Measurements from ENCODE around the gene CDKAL1. TPM values are rescaled to one million over a fixed set of nuclear protein-coding genes. Genes with fewer than 3 reads are reported as not detected.

CDKAL1 gene
- total and polyA plus RNA-seq, 2 of the 8 experiments (the other 6 are each of a cell fraction or from before 2014, with no cell fraction given): 8.4 to 24.6 TPM

DNA sequence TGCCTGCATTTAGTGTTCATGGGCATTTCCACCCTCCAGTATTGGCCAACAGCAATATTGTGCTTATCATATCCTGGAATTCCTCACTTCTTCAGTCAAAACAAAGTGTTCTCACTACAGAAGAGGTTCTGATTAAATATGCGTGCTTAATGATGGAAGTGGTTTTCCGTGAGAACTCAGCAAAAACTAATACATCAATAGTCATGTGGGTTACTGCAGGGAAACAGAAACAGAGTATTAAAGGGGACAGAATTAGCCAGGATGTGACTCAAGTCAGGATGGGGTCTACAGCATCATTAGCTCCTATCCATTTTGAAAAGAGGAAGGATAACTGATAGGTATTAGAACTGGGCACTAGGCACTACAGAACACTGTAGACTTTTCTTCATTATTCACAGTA is 384.6 kb downstream of the CDKAL1 start:
- H4K91ac ChIP-seq (replicated peaks; ENCODE audit: insufficient read length, low read length): no peak overlapping the region
- DNase-seq (ENCODE audit: low read depth in 1 of 2, low spot score in 2 of 2): no peak
- no peak overlapping the region for H3K4me3 ChIP-seq (ENCODE audit: extremely low read depth in 1 of 4, insufficient read depth in 2 of 4, low read depth in 3 of 4, low read length in 4 of 4)
- H4K5ac ChIP-seq (ENCODE audit: insufficient read length, low read depth, low read length): no peak overlapping the region
- 90% methylated on average over 2 of the region's 2 CpGs; no CpG with 5 or more reads in 1 of the 2 experiments for whole genome bisulfite sequencing, 2 experiments (ENCODE audit: extremely low coverage in 1 of 2, insufficient coverage in 1 of 2, insufficient read length in 1 of 2, insufficient replicate concordance in 2 of 2, low coverage in 1 of 2, low lambda C conversion rate in 2 of 2, missing lambda C conversion rate in 1 of 2)
- no peak overlapping the region for H3K4ac ChIP-seq (replicated peaks; ENCODE audit: insufficient read length, low read depth, low read length)
- H3K27ac ChIP-seq (ENCODE audit: low read depth, low read length): no peak overlapping the region
- H3K79me1 ChIP-seq (ENCODE audit: low read depth, low read length): no peaks in the 10 kb centered on the region
- no peaks in the 10 kb centered on the region for H3K27me3 ChIP-seq (replicated peaks in 1 of 4; ENCODE audit: control insufficient read depth in 3 of 4, extremely low read depth in 1 of 4, insufficient read depth in 3 of 4, low read length in 3 of 4)
- ChIA-PET POLR2A (ENCODE audit: partially characterized antibody) (no interaction called here), CTCF (ENCODE audit: partially characterized antibody) (no interaction called here)
- no peaks in the 10 kb centered on the region for H3K79me2 ChIP-seq (ENCODE audit: control insufficient read depth in 1 of 2, insufficient read depth in 2 of 2, low read length in 2 of 2)
- H2BK20ac ChIP-seq (ENCODE audit: low read length): no peak overlapping the region
- no peak overlapping the region for H2AK5ac ChIP-seq (ENCODE audit: low read depth, low read length)
- H2BK5ac ChIP-seq (ENCODE audit: low read depth, low read length): no peak overlapping the region
- H3K56ac ChIP-seq (replicated peaks; ENCODE audit: insufficient read length, low read depth, low read length): no peak overlapping the region
- H3K14ac ChIP-seq (ENCODE audit: insufficient read length): no peak overlapping the region
- H2BK15ac ChIP-seq (ENCODE audit: low read length): no peak overlapping the region
- H4K8ac ChIP-seq (ENCODE audit: extremely low read depth, insufficient read depth, low read length): no peak overlapping the region
- H2BK12ac ChIP-seq (ENCODE audit: low read depth, low read length): no peak overlapping the region
- H3K23me2 ChIP-seq (ENCODE audit: low read depth, low read length): no peaks in the 10 kb centered on the region
- H3K36me3 ChIP-seq (ENCODE audit: control insufficient read depth in 2 of 4, insufficient read depth in 4 of 4, low read length in 3 of 4): no peaks in the 10 kb centered on the region
- no peak overlapping the region for H3K9ac ChIP-seq (replicated peaks in 1 of 4; ENCODE audit: extremely low read depth in 1 of 4, low read depth in 3 of 4, low read length in 3 of 4)
- no peak overlapping the region for H2BK120ac ChIP-seq (replicated peaks; ENCODE audit: low read depth, low read length)
- FAIRE-seq: no peak
- H3K23ac ChIP-seq (ENCODE audit: insufficient read length): no peak overlapping the region
- H3K4me2 ChIP-seq (ENCODE audit: insufficient read depth in 1 of 2, low read depth in 2 of 2, low read length in 2 of 2): no peak overlapping the region
- peaks cover 2 to 6% of the 10 kb centered on the region in 2 experiments; a peak in 2 of 4 replicates for H3K9me3 ChIP-seq (ENCODE audit: insufficient read depth in 2 of 2, low read depth in 1 of 2, low read length in 1 of 2)
- H3K18ac ChIP-seq (ENCODE audit: extremely low read depth, low read length): no peak overlapping the region
- H3K4me1 ChIP-seq (replicated peaks in 1 of 4; ENCODE audit: control insufficient read depth in 3 of 4, insufficient read depth in 4 of 4, low read length in 3 of 4): no peaks in the 10 kb centered on the region
- H2AFZ ChIP-seq (ENCODE audit: low read length): no peak overlapping the region
- H4K20me1 ChIP-seq (replicated peaks in 1 of 2; ENCODE audit: control insufficient read depth in 1 of 2, insufficient read depth in 2 of 2, low read length in 2 of 2): no peaks in the 10 kb centered on the region
- TF ChIP-seq RNF2 (IDR thresholded peaks at IDR 0.05; ENCODE audit: borderline replicate concordance, low read depth, low read length, missing control alignments, poor library complexity, severe bottlenecking): no peak
- no peak for TF ChIP-seq NANOG (IDR thresholded peaks at IDR 0.05; ENCODE audit: insufficient read depth, low read depth, low read length, poor library complexity, severe bottlenecking)
- no peak for TF ChIP-seq CEBPB (IDR thresholded peaks at IDR 0.05; ENCODE audit: low read depth, low read length)
- no peak for TF ChIP-seq TCF12 (IDR thresholded peaks at IDR 0.05; ENCODE audit: low read depth, low read length)
- TF ChIP-seq MAFK (IDR thresholded peaks at IDR 0.05; ENCODE audit: low read depth, low read length): no peak
- TF ChIP-seq CHD2 (IDR thresholded peaks at IDR 0.05; ENCODE audit: low read length): no peak
- TF ChIP-seq, protein P1, sequence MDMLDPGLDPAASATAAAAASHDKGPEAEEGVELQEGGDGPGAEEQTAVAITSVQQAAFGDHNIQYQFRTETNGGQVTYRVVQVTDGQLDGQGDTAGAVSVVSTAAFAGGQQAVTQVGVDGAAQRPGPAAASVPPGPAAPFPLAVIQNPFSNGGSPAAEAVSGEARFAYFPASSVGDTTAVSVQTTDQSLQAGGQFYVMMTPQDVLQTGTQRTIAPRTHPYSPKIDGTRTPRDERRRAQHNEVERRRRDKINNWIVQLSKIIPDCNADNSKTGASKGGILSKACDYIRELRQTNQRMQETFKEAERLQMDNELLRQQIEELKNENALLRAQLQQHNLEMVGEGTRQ (IDR thresholded peaks at IDR 0.05; ENCODE audit: low read length): no peak
- no peak for TF ChIP-seq EGR1 (IDR thresholded peaks at IDR 0.05; ENCODE audit: borderline replicate concordance, low read depth, low read length)
- no peak for TF ChIP-seq BACH1 (IDR thresholded peaks at IDR 0.05; ENCODE audit: low read length)
- TF ChIP-seq, protein P2, sequence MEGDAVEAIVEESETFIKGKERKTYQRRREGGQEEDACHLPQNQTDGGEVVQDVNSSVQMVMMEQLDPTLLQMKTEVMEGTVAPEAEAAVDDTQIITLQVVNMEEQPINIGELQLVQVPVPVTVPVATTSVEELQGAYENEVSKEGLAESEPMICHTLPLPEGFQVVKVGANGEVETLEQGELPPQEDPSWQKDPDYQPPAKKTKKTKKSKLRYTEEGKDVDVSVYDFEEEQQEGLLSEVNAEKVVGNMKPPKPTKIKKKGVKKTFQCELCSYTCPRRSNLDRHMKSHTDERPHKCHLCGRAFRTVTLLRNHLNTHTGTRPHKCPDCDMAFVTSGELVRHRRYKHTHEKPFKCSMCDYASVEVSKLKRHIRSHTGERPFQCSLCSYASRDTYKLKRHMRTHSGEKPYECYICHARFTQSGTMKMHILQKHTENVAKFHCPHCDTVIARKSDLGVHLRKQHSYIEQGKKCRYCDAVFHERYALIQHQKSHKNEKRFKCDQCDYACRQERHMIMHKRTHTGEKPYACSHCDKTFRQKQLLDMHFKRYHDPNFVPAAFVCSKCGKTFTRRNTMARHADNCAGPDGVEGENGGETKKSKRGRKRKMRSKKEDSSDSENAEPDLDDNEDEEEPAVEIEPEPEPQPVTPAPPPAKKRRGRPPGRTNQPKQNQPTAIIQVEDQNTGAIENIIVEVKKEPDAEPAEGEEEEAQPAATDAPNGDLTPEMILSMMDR (IDR thresholded peaks at IDR 0.05; ENCODE audit: control extremely low read depth in 1 of 3, insufficient read depth in 1 of 3, low read depth in 1 of 3, low read length in 3 of 3): no peak
- no peak for TF ChIP-seq SUZ12 (IDR thresholded peaks at IDR 0.05; ENCODE audit: low read length)

All from H1 (cell line).